ENCODE measurements around the gene NEO1.

NEO1 gene

GRCh38 chr15:73247331-73247730 lies 195.1 kb downstream of the NEO1 start:
- no peaks in the 10 kb centered on the region for H3K36me3 ChIP-seq (replicated peaks)
- no peak overlapping the region for H3K27ac ChIP-seq
- in situ Hi-C loops (cut with HindIII; ENCODE audit: low pct_ligation_motif_present, low sequenced_read_pairs) = no loop called here
- TF ChIP-seq CTCF (IDR thresholded peaks at IDR 0.05; ENCODE audit: low read depth, low read length, missing control alignments) = no peak
- DNase-seq = no peak
- no peaks in the 10 kb centered on the region for H3K27me3 ChIP-seq (replicated peaks)
- no peak overlapping the region for H3K4me3 ChIP-seq (ENCODE audit: low read depth, low read length)

- no peaks in the 10 kb centered on the region for H3K27me3 ChIP-seq (replicated peaks)
- H3K27ac ChIP-seq = no peak overlapping the region
- H3K4me3 ChIP-seq (ENCODE audit: low read depth, low read length) = no peak overlapping the region
- H3K36me3 ChIP-seq (replicated peaks) = no peaks in the 10 kb centered on the region
- in situ Hi-C loops (cut with HindIII; ENCODE audit: low pct_ligation_motif_present, low sequenced_read_pairs) = no loop called here
- no peak for DNase-seq
- TF ChIP-seq CTCF (IDR thresholded peaks at IDR 0.05; ENCODE audit: low read depth, low read length, missing control alignments) = no peak
Observed at GRCh38 chr15:73249499-73249898, 197.2 kb downstream of the NEO1 start.

DNA sequence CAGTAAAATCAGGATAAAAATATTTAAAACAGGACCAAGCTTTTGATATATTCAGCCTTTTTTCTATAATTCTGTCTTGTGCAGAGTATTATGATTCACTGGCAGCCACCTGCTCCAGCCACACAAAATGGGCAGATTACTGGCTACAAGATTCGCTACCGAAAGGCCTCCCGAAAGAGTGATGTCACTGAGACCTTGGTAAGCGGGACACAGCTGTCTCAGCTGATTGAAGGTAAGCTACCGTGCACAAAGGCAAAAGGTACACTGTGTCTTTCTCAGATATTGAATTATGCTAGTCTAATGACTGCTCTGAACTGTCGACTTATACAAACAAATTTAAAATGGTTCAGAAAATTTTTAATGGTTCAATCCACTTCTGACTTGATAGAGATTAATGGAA lies 202.3 kb downstream of the NEO1 start:
- H3K27me3 ChIP-seq (replicated peaks) = no peaks in the 10 kb centered on the region
- H3K36me3 ChIP-seq (replicated peaks) = no peaks in the 10 kb centered on the region
- in situ Hi-C loops (cut with HindIII; ENCODE audit: low pct_ligation_motif_present, low sequenced_read_pairs) = no loop called here
- H3K4me3 ChIP-seq (ENCODE audit: low read depth, low read length) = no peak overlapping the region
- DNase-seq = no peak
- H3K27ac ChIP-seq = no peak overlapping the region
- TF ChIP-seq CTCF (IDR thresholded peaks at IDR 0.05; ENCODE audit: low read depth, low read length, missing control alignments) = no peak

- TF ChIP-seq CTCF (IDR thresholded peaks at IDR 0.05; ENCODE audit: low read depth, low read length, missing control alignments) = no peak
- Histone ChIP-seq H3K36me3 (replicated peaks) (no peaks in the 10 kb centered on the region), H3K4me3 (ENCODE audit: low read depth, low read length) (no peak overlapping the region), H3K27me3 (replicated peaks) (no peaks in the 10 kb centered on the region), H3K27ac (no peak overlapping the region)
- DNase-seq = no peak
- in situ Hi-C loops (cut with HindIII; ENCODE audit: low pct_ligation_motif_present, low sequenced_read_pairs) = no loop called here
Observed at GRCh38 chr15:73258271-73259108, 206.2 kb downstream of the NEO1 start.

DNA sequence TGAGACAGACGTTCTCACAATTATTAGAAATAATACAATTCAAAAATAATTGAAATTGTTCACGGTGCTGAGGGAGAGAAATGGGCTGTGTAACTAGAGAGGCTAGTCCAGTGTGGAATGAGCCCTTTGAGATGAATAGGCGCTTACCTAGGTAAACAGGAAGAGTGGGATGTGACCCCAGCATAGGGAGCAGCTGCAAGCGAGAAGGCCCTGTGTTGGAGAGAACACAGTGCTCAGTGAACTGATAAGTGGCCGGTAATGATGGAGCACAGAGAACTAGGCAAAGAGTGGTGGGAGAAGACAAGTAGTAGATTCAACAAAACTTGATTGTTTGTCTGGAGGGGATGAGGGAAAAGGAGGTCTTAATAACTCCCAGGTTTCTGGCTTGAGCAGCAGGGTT lies 212.6 kb downstream of the NEO1 start:
- Histone ChIP-seq H3K27me3 (replicated peaks) (no peaks in the 10 kb centered on the region), H3K4me3 (ENCODE audit: low read depth, low read length) (no peak overlapping the region), H3K36me3 (replicated peaks) (no peaks in the 10 kb centered on the region), H3K27ac (no peak overlapping the region)
- TF ChIP-seq CTCF (IDR thresholded peaks at IDR 0.05; ENCODE audit: low read depth, low read length, missing control alignments) = no peak
- DNase-seq = no peak
- in situ Hi-C loops (cut with HindIII; ENCODE audit: low pct_ligation_motif_present, low sequenced_read_pairs) = no loop called here
